HCEC 1CT (cell line): Measurements from ENCODE around the gene LAT.

Experiments used
- DNase-seq: peaks from one replicate; pipeline ENCODE4 v3.0.0-alpha.2; 2017

Gene LAT

DNA sequence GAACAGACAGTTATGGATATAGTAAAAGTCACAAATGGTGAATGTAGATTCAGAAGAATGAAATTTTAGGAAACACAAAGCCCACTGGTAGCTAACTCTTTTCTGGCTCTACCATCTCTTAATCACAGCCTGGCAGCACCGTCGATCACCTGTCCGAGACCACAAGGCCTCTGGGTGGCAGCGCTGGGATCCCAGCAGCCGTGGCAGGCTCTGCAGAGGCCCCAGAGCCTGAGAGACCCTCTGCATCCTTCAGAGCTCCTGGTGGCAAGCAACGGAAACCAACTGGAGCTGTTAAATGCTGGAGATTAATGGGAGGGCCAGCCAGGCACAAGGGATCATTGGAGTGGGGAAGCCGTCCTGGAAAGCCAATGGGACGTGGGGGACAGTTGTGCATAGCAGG is 26.3 kb downstream of the LAT start:
- no peak for DNase-seq

GRCh38 chr16:29011851-29012250 is 27.0 kb downstream of the LAT start:
- no peak for DNase-seq

DNA sequence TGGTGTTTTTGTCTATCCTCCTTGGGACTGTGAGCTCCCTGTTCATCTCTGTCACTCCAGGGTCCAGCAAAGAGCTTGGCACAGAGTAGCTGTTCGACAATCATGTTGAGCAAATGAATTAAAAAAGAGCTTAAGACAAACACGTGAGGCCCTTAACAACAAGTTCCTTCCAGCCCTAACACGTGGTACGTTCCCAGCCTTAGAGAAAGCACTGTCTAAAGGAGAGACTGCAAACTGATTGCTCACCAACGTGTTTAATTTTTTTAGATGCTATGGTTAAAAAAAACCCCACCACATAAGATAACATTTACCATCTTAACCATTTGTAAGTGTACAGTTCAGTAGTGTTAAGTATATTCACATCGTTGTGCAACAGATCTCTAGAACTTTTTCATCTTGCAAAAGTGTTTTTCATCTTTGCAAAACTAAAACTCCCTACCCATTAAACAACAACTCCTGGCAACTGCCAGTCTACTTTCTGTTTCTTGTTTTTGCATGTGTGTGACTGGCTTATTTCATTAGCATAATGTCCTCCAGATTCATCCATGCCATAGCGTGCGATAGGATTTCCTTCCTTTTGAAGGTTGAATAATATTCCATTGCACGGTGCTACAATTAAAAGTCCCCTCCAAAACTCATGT is 28.2 kb downstream of the LAT start:
- no peak for DNase-seq

- DNase-seq: no peak
Observed at GRCh38 chr16:29014561-29015069, 29.8 kb downstream of the LAT start.

DNA sequence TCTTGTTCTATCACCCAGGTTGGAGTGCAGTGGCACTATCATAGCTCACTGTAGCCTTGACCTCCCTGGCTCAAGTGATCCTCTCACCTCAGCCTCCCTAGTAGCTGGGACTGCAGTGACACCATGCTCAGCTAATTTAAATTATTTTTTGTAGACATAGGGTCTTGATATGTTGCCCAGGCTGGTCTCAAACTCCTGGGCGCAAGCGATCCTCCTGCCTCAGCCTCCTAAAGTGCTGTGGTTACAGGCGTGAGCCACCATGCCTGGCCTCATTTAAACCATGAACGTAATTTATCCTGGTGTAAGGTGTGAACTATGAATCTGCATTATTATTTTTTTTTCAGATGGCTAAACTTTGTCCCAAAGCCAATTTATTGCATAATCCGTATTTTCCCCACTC is 37.3 kb downstream of the LAT start:
- no peak for DNase-seq

GRCh38 chr16:29023279-29024277 is 38.7 kb downstream of the LAT start:
- peak; percentile 14 for DNase-seq

DNA sequence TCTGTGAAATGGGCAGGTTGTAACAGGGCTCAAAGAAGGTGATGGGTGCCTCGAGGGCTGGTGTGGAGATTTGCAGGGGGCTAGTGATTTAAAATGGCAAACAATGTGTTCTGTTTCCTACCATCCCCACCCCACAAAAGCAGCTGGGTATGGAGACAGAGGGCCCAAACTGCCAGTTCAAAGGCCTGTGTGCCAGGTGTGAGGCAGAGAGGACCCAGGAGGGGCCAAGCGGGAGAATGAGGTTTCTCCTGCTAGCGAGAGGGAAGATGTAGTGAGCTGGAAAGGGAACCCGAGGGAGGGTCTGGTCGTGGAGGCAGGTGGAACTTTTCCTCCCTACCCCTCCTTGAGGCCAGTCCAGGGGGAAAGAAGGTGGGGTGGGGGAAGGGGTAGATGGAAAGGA is 39.4 kb downstream of the LAT start:
- DNase-seq: no peak

- no peak for DNase-seq
Observed at GRCh38 chr16:29025218-29025617, 40.4 kb downstream of the LAT start.

DNA sequence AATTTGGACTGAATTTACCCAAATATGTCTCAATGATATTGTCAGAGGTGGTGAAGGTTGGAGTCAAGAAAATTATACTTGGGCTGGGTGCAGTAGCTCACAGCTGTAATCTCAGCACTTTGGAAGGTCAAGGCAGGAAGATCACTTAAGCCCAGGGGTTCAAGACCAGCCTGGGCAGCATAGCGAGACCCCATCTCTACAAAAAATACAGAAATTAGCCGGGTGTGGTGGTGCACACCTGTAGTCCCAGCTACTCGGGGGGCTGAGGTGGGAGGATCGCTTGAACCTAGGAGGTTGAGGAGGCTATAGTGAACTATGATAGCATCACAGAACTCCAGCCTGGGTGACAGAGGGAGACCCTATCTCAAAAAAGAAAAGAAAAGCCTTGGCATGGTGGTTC is 40.9 kb downstream of the LAT start:
- DNase-seq: no peak

GRCh38 chr16:29028457-29029167 is 43.8 kb downstream of the LAT start:
- no peak for DNase-seq

DNA sequence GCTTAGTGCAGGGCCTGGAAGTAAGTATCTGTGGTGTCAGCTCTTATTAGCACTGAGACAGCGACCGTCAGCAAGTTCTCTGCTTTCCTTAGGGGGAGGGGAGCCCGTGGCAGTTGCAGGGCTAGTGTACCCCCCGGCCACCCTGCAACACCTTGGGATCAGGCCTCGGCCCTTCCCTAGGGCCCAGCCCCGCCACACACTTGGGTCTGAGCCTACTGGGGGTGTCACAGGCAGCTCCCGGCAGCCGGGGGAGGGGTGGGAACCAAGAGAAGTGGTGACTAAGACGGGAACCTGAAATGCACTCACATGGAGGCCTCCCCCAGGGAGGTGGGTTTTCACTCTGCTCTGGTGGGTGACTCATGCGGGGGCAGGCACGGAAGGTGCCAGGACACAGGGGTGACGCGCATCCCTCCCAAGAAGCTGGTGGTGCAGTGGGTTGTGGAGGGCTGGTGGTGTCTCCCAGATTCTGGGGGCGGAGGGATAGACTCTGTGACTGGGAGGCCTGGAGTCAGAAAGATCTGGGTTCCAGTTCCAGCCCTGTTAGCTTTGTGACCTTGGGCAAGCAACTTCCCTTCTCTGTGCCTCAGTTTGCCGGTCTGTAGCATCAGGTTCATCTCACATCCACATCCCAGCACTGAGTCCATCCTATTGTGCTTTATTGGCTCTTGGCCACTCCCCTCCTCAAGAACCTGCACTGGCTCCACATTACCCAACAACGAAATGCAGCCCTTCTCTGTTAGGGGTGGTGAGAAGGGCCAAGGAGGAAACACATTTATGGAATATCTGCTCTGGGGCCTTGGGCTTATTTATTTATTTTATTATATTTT is 44.5 kb downstream of the LAT start:
- peak; percentile 68 for DNase-seq

GRCh38 chr16:29030086-29030840 is 45.4 kb downstream of the LAT start:
- no peak for DNase-seq
